ENCODE results near the gene PARN. TPM values are rescaled to one million over a fixed set of nuclear protein-coding genes. Genes with fewer than 3 reads are reported as not detected.

PARN gene
- total and polyA plus RNA-seq, 2 of the 8 experiments (the other 6 are each of a cell fraction or from before 2014, with no cell fraction given), result 24.5 to 44.6 TPM

DNA sequence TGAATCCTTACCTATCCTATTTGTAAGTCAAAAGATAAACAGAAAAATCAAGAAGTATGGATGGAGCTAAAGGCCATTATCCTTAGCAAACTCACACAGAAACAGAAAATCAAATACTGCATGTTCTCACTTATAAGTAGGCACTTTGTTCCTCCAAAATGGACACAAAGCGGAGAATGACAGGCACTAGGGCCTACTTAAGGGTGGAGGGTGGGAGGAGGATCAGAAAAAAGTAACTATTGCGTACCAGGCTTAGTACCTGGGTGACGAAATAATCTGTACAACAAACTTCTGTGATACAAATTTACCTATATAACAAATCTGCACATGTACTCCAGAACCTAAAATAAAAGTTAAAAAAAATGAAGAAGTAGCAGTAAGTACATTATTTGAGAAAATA is 164.3 kb downstream of the PARN start (continued):
- TF ChIP-seq ZNF274 (IDR thresholded peaks at IDR 0.05; ENCODE audit: borderline replicate concordance, extremely low read depth, low read length) (no peak), CHD2 (IDR thresholded peaks at IDR 0.05; ENCODE audit: low read length) (no peak), BACH1 (IDR thresholded peaks at IDR 0.05; ENCODE audit: low read length) (no peak)
